Keratinocyte (primary cell): ENCODE data around the gene FOXD2. TPM values are rescaled to one million over a fixed set of nuclear protein-coding genes. Genes with fewer than 3 reads are reported as not detected.

ENCODE experiments used
- DNase-seq: peaks from one replicate; pipeline ENCODE4 v3.0.0-alpha.2; 2011; ENCODE audit warnings: low read depth, missing footprints, low spot score
- FAIRE-seq: peaks from 2 replicates; lab custom pipeline; 2011; peaks lifted over from hg19 to GRCh38; lab: Jason Lieb, UNC
- H2AFZ ChIP-seq: 2 replicates; pipeline ENCODE4 v1.6.0; 2012; ENCODE audit warnings: low read length, control low read depth, inconsistent platforms; ENCODE audit not compliant: control insufficient read depth
- H3K27ac ChIP-seq: 2 replicates; pipeline ENCODE4 v1.5.1; 2011; ENCODE audit warnings: low read length; ENCODE audit not compliant: control insufficient read depth, insufficient read depth
- H3K27me3 ChIP-seq: 3 replicates; pipeline ENCODE4 v1.6.0; 2011; ENCODE audit warnings: low read length; ENCODE audit not compliant: control insufficient read depth, insufficient read depth; ENCODE audit errors: extremely low read depth
- H3K36me3 ChIP-seq, 2 experiments: 2 replicates in 1 of 2; 3 replicates in 1 of 2; pipeline ENCODE4 v1.5.1; 2011; ENCODE audit warnings: low read length in 2 of 2, mild to moderate bottlenecking in 1 of 2; ENCODE audit not compliant: control insufficient read depth in 2 of 2, insufficient read depth in 2 of 2; ENCODE audit errors: extremely low read depth in 1 of 2
- H3K4me1 ChIP-seq: 3 replicates; pipeline ENCODE4 v1.5.1; 2011; ENCODE audit warnings: low read length; ENCODE audit not compliant: control insufficient read depth, insufficient read depth; ENCODE audit errors: extremely low read depth
- H3K4me2 ChIP-seq: 3 replicates; pipeline ENCODE4 v1.6.0; 2011; ENCODE audit warnings: low read depth, low read length; ENCODE audit not compliant: control insufficient read depth, insufficient read depth; ENCODE audit errors: extremely low read depth
- H3K4me3 ChIP-seq, 3 experiments: fragments of 200-600 bp in 1 of 3; sonication (generic) in 1 of 3; 2 replicates in 2 of 3; 3 replicates in 1 of 3; pipeline ENCODE4 v1.5.1; 2011 to 2016; ENCODE audit warnings: low read length in 3 of 3, mild to moderate bottlenecking in 3 of 3, control low read depth in 2 of 3, inconsistent platforms in 1 of 3, low read depth in 1 of 3, mixed read lengths in 1 of 3, mixed run types in 1 of 3, moderate library complexity in 1 of 3; ENCODE audit not compliant: control insufficient read depth in 2 of 3, insufficient read depth in 2 of 3; ENCODE audit errors: extremely low read depth in 1 of 3
- H3K79me2 ChIP-seq: 2 replicates; pipeline ENCODE4 v1.6.0; 2012; ENCODE audit warnings: low read length; ENCODE audit not compliant: control insufficient read depth, insufficient read depth
- H3K9ac ChIP-seq: 3 replicates; pipeline ENCODE4 v1.6.0; 2011; ENCODE audit warnings: low read length; ENCODE audit not compliant: control insufficient read depth, insufficient read depth; ENCODE audit errors: extremely low read depth
- H3K9me1 ChIP-seq: 3 replicates; pipeline ENCODE4 v1.6.0; 2011; ENCODE audit warnings: low read length; ENCODE audit not compliant: control insufficient read depth, insufficient read depth; ENCODE audit errors: extremely low read depth
- H3K9me3 ChIP-seq: 2 replicates; pipeline ENCODE4 v1.5.1; 2012; ENCODE audit warnings: low read depth, low read length; ENCODE audit not compliant: control insufficient read depth
- H4K20me1 ChIP-seq: 3 replicates; pipeline ENCODE4 v1.6.0; 2011; ENCODE audit warnings: low read length; ENCODE audit not compliant: control insufficient read depth, insufficient read depth; ENCODE audit errors: extremely low read depth
- EZH2 ChIP-seq: IDR thresholded peaks from one replicate; pipeline ENCODE4 v1.6.1; 2012; ENCODE audit warnings: inconsistent platforms, mild to moderate bottlenecking, low read length, moderate library complexity
- dilution Hi-C: fragments of 300-500 bp; cut with MboI; formaldehyde crosslinking; loops from one replicate; pipeline ENCODE4 v1.7.0; 2020; ENCODE audit warnings: low sequenced_read_pairs; ENCODE audit not compliant: extremely low pct_ligation_motif_present
- polyA plus RNA-seq, 5 experiments: library from polyadenylated mRNA; depleted of rRNA in 3 of 5; stranded (reverse) in 3 of 5; stranded (forward) in 1 of 5; unstranded in 1 of 5; fragments of >200 nt; gene quantifications; 1 replicate in 1 of 5; 2 replicates in 3 of 5; 3 replicates in 1 of 5; pipeline versions ENCODE4 v1.2.1 to v1.2.3, GENCODE V29; 2011 to 2012; ENCODE audit warnings: missing spikeins in 2 of 5, low read depth in 1 of 5, low replicate concordance in 1 of 5
- TF ChIP-seq, protein P1 (sequence below), 3 experiments: IDR thresholded peaks in 1 of 3; conservative IDR thresholded peaks in 1 of 3; optimal IDR thresholded peaks in 1 of 3; 2 replicates in 2 of 3; 3 replicates in 1 of 3; pipeline versions ENCODE3 to v1.5.1; 2011; ENCODE audit warnings: low read length in 3 of 3, mild to moderate bottlenecking in 3 of 3, moderate library complexity in 2 of 3, control low read depth in 1 of 3, inconsistent platforms in 1 of 3; ENCODE audit not compliant: insufficient read depth in 2 of 3; ENCODE audit errors: extremely low read depth in 1 of 3

Gene FOXD2
- polyA plus RNA-seq, 1 donor (not counting 4 experiments of a cell fraction or from before 2014, with no cell fraction given) = 0.04 TPM

DNA sequence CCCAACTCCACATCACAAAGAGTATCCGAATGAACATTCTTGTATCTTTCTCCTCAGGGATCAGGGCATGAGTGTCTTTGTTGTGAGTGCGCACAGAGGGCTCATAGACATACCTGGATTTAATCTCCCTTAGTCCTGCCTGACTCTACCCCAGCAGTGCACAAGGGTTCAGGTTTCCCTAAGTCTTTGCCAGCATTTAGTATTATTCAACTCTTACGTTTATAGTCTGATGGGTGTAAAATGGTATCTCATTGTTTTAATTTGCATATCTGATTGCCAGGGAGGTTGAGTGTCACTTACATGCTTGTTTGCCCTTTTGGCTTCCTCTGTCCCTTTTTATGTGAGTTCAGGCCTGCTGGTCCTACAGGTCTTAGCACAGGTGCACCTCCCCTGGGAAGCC, 49.5 kb downstream of the FOXD2 start:
- Histone ChIP-seq H3K36me3 (no peaks in the 10 kb centered on the region), H3K4me1 (no peaks in the 10 kb centered on the region), H3K9me1 (no peaks in the 10 kb centered on the region), H3K9ac (no peak overlapping the region), H2AFZ (no peak overlapping the region), H3K9me3 (no peaks in the 10 kb centered on the region), H3K27me3 (peaks cover 17% of the 10 kb centered on the region), H3K79me2 (no peaks in the 10 kb centered on the region), H4K20me1 (no peaks in the 10 kb centered on the region), H3K4me2 (no peak overlapping the region), H3K27ac (no peak overlapping the region), H3K4me3 (no peak overlapping the region)
- FAIRE-seq (no peak), DNase-seq (no peak)
- TF ChIP-seq EZH2 = no peak
- TF ChIP-seq, protein P1, sequence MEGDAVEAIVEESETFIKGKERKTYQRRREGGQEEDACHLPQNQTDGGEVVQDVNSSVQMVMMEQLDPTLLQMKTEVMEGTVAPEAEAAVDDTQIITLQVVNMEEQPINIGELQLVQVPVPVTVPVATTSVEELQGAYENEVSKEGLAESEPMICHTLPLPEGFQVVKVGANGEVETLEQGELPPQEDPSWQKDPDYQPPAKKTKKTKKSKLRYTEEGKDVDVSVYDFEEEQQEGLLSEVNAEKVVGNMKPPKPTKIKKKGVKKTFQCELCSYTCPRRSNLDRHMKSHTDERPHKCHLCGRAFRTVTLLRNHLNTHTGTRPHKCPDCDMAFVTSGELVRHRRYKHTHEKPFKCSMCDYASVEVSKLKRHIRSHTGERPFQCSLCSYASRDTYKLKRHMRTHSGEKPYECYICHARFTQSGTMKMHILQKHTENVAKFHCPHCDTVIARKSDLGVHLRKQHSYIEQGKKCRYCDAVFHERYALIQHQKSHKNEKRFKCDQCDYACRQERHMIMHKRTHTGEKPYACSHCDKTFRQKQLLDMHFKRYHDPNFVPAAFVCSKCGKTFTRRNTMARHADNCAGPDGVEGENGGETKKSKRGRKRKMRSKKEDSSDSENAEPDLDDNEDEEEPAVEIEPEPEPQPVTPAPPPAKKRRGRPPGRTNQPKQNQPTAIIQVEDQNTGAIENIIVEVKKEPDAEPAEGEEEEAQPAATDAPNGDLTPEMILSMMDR (optimal IDR thresholded peaks at IDR 0.05 in 1 of 3, IDR thresholded peaks at IDR 0.05 in 1 of 3, conservative IDR thresholded peaks at IDR 0.05 in 1 of 3; ENCODE audit: extremely low read depth in 1 of 3, insufficient read depth in 2 of 3, low read length in 3 of 3) = no peak
- dilution Hi-C loops = no loop called here

DNA sequence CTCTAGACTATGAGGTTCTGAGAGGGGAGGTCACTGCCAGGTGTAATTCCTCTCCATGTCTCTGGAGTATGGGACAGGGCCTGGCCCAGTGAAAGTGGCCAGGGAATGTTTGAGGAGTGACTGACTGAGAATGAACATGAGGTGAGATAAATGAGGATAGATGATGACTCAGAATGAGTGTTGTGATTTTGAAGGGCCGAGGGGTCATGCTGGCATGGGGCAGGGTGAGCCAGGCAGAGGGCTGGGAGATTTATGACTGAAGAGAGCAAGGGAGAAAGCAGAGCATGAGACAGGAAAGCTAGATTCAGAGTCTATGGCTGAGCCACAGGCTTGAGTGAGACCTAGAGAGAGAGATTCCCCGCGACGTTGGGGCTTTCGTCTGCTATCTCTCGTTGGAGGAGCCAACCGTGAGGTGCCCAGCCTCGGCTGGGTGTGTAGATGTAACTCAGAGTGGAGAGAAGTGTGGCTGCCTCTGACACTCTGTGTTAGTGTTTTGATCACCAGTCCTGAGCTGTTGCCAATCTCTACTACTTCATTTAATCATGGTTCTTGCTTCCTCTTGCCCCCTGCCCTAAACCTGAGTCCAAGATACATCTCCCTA, 50.1 kb downstream of the FOXD2 start:
- Histone ChIP-seq H3K27me3 (peaks cover 17% of the 10 kb centered on the region), H3K4me1 (no peaks in the 10 kb centered on the region), H3K4me2 (no peak overlapping the region), H3K79me2 (no peaks in the 10 kb centered on the region), H4K20me1 (no peaks in the 10 kb centered on the region), H3K4me3 (no peak overlapping the region), H3K36me3 (no peaks in the 10 kb centered on the region), H3K9ac (no peak overlapping the region), H3K9me1 (no peaks in the 10 kb centered on the region), H2AFZ (no peak overlapping the region), H3K27ac (no peak overlapping the region), H3K9me3 (no peaks in the 10 kb centered on the region)
- dilution Hi-C loops = no loop called here
- FAIRE-seq (no peak), DNase-seq (no peak)
- TF ChIP-seq EZH2 = no peak
- TF ChIP-seq, protein P1 (optimal IDR thresholded peaks at IDR 0.05 in 1 of 3, IDR thresholded peaks at IDR 0.05 in 1 of 3, conservative IDR thresholded peaks at IDR 0.05 in 1 of 3; ENCODE audit: extremely low read depth in 1 of 3, insufficient read depth in 2 of 3, low read length in 3 of 3) = no peak

Other genes starting within 250 kb of the FOXD2 start
- 1.5 to 29.2 TPM (median 1.5 TPM) in 3 replicates for gene PDZK1IP1, start 248.0 kb upstream of the FOXD2 start, polyA plus RNA-seq
- not detected in 3 replicates for gene TAL1, start 205.8 kb upstream of the FOXD2 start, polyA plus RNA-seq
- 3.8 to 10.5 TPM (median 9.4 TPM) in 3 replicates for gene STIL, start 123.9 kb upstream of the FOXD2 start, polyA plus RNA-seq
- 35.5 to 63.8 TPM (median 37.0 TPM) in 3 replicates for gene CMPK1, start 104.3 kb upstream of the FOXD2 start, polyA plus RNA-seq
- 0.03 TPM in 1 of 3 replicates, not detected in the others for gene FOXE3, start 21.8 kb upstream of the FOXD2 start, polyA plus RNA-seq